NCI-H510A treated with DMSO at 0.1 percent for 48 hours (cell line): ENCODE data around the gene TRIM73.
"Not testable (repeated sequence)": the region's sequence is repeated elsewhere in the genome, so short reads cannot be mapped to it uniquely, and the experiment has no call there.

Experiments
- DNase-seq: peaks from one replicate; lab custom pipeline; 2025; lab: John Stamatoyannopoulos, UW

TRIM73 gene

DNA sequence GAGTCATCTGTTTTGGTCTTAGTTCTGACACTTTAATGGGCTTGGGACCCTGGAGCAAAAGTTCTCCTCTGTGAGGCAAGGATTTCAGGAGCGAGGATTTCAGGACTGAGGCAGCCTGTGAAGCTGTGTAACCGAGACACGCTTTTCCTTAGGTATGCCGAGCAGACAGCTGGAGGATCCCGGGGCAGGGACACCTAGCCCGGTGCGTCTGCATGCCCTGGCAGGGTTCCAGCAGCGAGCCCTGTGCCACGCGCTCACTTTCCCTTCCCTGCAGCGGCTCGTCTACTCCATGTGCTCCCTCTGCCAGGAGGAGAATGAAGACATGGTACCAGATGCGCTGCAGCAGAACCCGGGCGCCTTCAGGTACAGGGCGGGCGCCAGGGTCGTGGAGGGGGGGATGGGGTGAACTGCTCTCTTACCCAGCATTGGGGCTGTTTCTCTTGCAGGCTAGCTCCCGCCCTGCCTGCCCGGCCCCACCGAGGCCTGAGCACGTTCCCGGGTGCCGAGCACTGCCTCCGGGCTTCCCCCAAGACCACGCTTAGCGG, 20.5 kb downstream of the TRIM73 start:
- not testable (repeated sequence) for DNase-seq

DNA sequence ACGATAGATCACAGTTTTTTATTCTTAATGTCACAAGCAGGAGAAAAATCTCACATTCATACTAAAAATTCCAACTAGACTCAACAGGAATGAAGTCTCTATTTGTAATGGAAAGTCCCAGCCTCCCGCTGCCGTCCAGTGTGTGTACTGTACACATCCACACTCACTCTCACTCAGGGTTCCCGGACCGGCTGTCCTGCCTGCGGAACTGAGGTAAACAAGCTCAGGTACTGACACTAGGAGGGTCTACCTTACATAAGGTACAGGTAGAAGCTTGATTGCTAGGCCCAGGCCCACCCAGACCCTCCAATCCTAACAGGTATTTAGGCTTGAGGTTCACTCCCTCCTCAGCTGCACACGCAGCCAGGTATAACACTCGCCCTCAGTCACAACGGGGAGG, 21.4 kb downstream of the TRIM73 start:
- not testable (repeated sequence) for DNase-seq

DNA sequence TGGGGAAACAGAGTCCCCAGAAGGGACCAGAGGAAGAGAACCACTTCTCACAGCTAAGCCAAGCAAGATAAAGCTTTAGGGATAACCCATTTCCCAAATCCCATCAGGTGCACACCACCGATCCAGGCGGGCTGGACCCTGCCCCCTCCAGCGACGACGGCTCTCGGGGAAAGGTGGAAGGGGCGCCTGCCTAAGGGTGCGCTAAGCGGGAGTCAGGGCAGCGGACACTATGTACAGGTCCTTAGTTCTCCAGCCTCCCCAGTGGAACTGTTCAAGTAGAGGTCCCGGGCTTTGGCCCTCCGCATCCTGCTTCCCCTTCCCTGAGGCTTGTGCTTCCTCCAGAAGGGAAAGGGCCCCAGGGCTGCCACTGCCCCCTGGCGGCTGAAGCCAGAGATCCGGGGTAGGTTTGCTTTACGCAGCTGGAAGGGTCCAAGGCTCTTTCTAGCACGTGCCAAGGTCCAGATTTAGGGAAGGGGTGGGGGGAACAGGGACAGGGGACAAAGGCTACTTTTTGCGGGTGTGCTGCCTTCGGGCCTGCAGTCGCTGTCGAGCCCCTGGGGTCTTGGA, 22.9 kb downstream of the TRIM73 start:
- DNase-seq: not testable (repeated sequence)

DNA sequence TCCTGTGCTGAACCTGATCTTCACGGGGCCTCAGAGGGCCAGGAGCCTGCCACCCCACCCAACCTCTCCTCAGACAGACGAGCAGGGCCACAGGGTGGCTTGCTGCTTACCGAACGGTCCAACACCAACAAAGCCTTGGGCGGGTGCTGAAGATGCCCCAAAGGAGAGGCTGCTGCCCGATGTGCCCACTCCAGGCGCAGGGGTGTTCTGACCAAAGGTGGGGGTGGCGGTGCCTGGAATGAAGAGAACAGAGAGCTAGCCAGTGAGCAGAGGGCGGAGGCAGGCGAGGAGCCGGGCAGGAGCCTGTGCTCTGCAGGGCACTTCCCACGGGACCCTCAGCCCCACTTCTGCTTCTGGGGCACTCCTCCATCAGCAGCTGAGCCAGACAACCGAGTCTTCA, 23.8 kb downstream of the TRIM73 start:
- DNase-seq: not testable (repeated sequence)

DNA sequence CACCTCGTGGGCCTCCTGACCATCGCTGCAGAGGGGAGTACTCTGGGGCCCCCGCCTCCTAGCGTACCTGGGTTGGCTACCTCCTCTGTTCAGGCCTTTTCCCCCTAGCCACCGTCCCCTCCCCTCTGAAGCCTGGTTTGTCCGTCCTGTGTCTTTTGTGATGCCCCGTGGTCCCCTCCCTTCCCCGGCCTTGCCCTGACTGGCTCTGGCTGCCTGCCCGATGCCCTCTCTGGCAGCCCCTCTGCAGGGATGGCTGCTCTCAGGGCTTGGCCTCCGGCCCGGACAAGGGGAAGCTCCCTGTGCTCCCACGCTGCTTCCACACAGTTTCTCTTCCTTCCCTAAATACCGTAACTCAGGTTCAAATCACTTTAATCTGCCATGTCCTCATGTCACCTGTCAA, 24.3 kb downstream of the TRIM73 start:
- DNase-seq: not testable (repeated sequence)

DNA sequence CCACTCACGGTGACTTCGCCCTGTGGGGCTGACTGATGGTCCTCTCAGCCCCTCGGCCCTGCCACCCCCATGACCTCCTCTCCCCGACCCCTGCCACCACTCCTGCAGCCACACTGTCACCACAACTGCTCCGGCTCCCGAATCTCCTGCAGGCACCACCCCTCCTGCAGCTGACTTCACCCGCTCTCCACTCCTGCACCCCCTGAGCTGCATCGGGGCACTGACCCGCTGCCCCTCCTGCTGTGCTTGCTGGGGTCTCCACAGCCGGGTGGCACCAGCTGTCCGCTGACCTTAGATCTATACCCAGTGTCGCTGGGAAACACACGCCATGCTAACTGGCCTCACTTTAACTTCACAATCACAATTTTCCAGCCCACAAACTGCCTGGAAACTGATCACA, 24.7 kb downstream of the TRIM73 start:
- DNase-seq: not testable (repeated sequence)

DNA sequence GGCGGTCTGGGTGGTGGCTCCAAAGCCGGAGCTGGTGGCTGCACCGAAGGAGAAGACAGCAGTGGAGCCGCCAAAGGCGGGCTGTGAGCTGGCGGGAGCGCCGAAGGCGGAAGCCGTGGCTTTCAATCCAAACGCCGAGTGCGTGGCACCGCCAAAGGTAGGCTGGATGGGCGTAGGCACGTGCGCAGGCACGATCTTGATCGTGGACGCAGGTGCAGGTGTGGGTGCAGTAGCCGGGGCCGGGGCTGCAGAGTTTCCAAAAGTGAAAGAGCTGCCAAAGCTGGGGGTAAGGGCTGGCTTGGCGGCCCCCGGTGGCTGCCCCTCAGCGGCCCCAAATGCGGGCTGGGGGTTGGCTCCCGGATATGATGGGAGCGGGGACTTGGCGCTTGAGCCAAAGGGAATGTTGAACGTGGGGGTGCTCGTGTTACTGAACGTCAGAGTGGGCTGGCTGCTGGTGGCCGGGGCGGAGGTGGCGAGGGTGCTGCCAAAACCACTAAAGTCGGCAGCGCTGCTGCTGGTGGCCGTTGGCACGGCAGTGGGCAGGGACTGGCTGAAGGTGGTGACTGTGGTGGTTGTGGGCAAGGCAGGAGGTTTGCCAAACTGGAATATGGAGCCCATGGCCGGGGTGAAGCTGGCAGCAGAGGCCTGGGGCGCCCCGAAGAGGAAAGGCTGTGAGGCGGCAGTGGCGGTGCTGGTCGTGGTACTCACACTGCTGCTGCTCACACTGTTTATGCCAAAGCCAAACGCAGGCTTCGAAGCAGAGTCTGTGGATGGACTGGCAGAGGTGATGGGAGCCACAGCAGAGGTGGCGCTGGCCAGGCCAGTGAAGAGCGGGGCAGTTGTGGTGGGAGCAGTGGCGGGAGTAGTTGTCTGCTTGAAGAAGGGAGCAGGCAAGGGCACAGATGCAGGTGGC, 26.6 kb downstream of the TRIM73 start:
- not testable (repeated sequence) for DNase-seq

DNA sequence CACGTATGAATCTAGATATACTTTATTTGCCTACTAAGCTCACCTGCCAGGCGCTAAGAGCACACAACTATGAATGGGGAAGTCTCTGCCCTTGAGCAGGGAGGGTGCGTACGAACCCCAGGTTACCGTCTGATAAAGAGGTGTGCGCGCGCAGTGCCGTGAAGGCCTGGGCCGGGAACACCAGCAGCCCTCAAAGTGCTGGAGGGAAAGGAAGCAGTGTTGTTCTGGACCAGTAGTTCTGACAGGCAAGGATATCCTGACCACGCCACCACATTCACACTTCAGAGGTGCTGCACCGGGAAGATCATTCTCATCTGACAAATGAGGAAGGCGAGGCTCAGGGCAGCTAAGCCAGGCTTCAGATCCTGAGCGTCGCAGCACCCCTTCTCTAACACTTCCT, 28.1 kb downstream of the TRIM73 start:
- not testable (repeated sequence) for DNase-seq

DNA sequence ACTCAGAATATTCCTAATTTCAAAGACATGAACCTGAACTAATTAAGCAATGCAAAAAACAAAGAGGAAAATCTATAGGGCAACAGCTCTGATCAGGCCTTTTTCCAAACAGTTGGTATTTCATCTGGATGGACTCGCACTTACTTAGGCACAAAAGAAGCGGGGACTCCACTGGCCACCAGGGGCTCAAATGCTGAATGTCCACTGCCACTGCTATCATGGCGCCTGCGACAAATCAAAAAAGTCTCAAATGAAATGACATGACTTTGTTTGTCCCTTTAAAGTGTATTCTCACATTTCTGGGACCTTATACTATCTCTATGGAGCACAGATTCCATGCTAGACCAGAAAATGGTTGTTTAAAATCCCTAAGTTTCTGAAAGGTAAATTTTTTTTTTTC, 43.6 kb downstream of the TRIM73 start:
- DNase-seq: not testable (repeated sequence)

DNA sequence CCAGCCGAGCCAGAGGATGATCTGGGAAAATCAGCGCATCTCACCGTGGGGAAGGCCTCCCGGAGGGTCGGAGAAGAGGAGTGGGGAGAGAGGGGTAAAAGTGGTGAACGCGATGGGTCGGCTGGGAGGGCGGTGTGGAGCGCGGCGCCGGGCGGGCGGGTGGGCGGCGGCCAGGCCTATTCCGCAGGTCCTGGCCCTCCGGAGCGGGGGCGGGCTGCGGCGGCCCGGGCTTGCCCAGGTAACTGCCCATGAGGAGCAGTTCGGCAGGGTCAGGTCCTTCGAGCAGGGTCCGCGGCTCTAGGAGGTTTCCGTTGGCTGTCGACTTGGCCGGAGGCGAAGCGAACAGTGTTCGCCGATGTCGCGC, 46.7 kb downstream of the TRIM73 start:
- not testable (repeated sequence) for DNase-seq

DNA sequence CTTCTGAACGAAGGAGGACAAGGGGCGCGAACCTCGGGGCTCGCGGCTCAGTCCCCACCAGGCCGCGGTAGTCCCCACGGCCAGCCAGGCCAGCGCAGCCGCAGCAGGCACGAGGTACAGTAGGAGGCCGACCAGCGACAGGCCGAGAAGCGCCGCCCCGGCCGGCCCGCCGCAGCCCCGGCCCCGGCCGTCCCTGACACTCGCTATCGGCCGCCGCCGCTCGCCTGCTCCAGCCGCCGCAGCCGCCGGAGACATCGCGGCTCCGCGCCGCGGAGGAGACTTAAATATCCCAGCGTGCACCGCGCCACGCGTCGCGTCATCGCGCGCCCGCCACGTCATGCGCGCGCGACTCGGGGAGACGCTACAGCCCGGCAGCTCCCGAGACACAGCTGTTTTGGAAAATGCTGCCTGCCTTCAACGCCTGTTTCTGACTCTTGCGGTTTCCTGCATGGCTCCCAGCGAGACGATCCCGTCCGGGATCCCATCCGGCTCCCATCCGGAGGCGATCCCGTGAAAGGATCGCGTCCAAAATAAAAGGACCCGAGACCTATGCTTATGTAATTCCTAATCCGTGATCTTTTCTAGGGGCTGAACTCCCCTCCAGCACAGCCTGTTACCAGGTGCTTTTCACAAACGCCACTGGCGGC, 47.2 kb downstream of the TRIM73 start:
- not testable (repeated sequence) for DNase-seq

DNA sequence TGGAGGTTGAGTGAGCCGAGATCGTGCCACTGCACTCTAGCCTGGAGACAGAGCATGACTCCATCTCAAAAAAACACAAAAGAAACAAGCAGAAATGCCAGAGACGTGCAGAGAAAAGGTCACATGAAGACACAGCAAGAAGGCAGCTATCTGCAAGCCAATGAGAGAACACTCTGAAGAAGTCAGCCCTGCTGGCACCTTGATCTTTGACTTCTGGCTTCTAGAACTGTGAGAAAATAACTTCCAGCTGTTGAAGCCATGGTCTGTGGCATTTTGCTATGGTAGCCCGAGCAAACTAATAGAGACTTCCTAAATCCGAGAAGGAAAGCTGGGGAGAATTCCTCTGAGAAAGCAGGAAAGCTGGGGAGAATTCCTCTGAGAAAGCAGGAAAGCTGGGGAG, 54.5 kb downstream of the TRIM73 start:
- DNase-seq: not testable (repeated sequence)

DNA sequence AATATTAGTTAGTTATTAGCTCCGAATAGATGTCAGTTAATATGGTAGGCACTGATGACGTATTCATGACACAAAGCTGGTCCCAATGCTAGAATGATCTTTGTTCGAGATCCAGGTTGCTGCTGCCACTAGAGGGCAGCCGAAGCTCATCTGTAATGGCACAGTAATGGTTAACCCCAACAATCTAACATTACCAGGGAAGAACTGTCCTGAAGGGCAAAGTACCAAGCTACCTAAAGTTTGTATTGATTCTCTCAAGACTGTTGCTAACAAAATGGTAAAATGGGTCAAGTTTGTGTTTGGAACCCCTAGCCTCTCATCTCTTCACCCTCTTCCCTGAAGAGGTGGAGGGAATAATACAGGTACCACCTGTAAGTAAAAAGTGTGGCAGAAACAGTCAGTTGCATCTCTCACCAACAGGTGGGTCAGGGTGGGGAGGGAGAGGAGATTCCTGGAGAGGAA, 57.1 kb downstream of the TRIM73 start:
- DNase-seq: not testable (repeated sequence)
